ENCODE measurements around the gene ZFYVE16.
"Not testable (repeated sequence)": the region's sequence is repeated elsewhere in the genome, so short reads cannot be mapped to it uniquely, and the experiment has no call there.

ZFYVE16 gene

GRCh38 chr5:80417973-80418372 lies 10.1 kb downstream of the ZFYVE16 start:
- TF ChIP-seq CTCF (IDR thresholded peaks at IDR 0.05; ENCODE audit: low read depth, low read length), result no peak
- H3K4me3 ChIP-seq (ENCODE audit: low read depth, low read length), result no peak overlapping the region

GRCh38 chr5:80424365-80424764 lies 16.5 kb downstream of the ZFYVE16 start:
- not testable (repeated sequence) for H3K4me3 ChIP-seq (ENCODE audit: low read depth, low read length)

GRCh38 chr5:80435476-80435875 lies 27.6 kb downstream of the ZFYVE16 start:
- H3K4me3 ChIP-seq (ENCODE audit: low read depth, low read length), result no peak overlapping the region
- TF ChIP-seq CTCF (IDR thresholded peaks at IDR 0.05; ENCODE audit: low read depth, low read length), result no peak

GRCh38 chr5:80437326-80437725 lies 29.5 kb downstream of the ZFYVE16 start:
- no peak overlapping the region for H3K4me3 ChIP-seq (ENCODE audit: low read depth, low read length)
- TF ChIP-seq CTCF (IDR thresholded peaks at IDR 0.05; ENCODE audit: low read depth, low read length), result no peak

- H3K4me3 ChIP-seq (ENCODE audit: low read depth, low read length), result no peak overlapping the region
- no peak for TF ChIP-seq CTCF (IDR thresholded peaks at IDR 0.05; ENCODE audit: low read depth, low read length)
Observed at GRCh38 chr5:80438739-80439138, 30.9 kb downstream of the ZFYVE16 start.

- H3K4me3 ChIP-seq (ENCODE audit: low read depth, low read length), result no peak overlapping the region
- no peak for TF ChIP-seq CTCF (IDR thresholded peaks at IDR 0.05; ENCODE audit: low read depth, low read length)
Observed at GRCh38 chr5:80439213-80439612, 31.3 kb downstream of the ZFYVE16 start.

- TF ChIP-seq CTCF (IDR thresholded peaks at IDR 0.05; ENCODE audit: low read depth, low read length), result no peak
- H3K4me3 ChIP-seq (ENCODE audit: low read depth, low read length), result no peak overlapping the region
Observed at GRCh38 chr5:80442742-80443141, 34.9 kb downstream of the ZFYVE16 start.

- no peak for TF ChIP-seq CTCF (IDR thresholded peaks at IDR 0.05; ENCODE audit: low read depth, low read length)
- H3K4me3 ChIP-seq (ENCODE audit: low read depth, low read length), result no peak overlapping the region
Observed at GRCh38 chr5:80453366-80453765, 45.5 kb downstream of the ZFYVE16 start.
